ENCODE measurements around the gene DENND1A. TPM values are rescaled to one million over a fixed set of nuclear protein-coding genes. Genes with fewer than 3 reads are reported as not detected.
"Not testable (repeated sequence)": the region's sequence is repeated elsewhere in the genome, so short reads cannot be mapped to it uniquely, and the experiment has no call there.

The DENND1A gene
- polyA plus RNA-seq, 6 donors from 2014 or later: 4.0 to 9.5 (median 5.3) TPM

GRCh38 chr9:123408313-123409262 lies 521.3 kb downstream of the DENND1A start:
- peak overlapping the region in 3 of 6 donors; percentile 26 to 48 (median 44) for H3K27ac Mint-ChIP-seq
- H3K4me1 Mint-ChIP-seq: no peaks in the 10 kb centered on the region
- DNase-seq (no peak), ATAC-seq (ENCODE audit: low read depth in 2 of 2) (no peak)
- H3K4me3 Mint-ChIP-seq: no peak overlapping the region
- H3K27me3 Mint-ChIP-seq: no peaks in the 10 kb centered on the region
- H3K9me3 Mint-ChIP-seq: no peaks in the 10 kb centered on the region
- no peaks in the 10 kb centered on the region for H3K36me3 Mint-ChIP-seq

GRCh38 chr9:123407217-123407851 lies 522.6 kb downstream of the DENND1A start:
- peak overlapping the region in 1 of 6 donors; percentile 64 for H3K27ac Mint-ChIP-seq
- no peaks in the 10 kb centered on the region for H3K9me3 Mint-ChIP-seq
- H3K36me3 Mint-ChIP-seq: no peaks in the 10 kb centered on the region
- H3K4me3 Mint-ChIP-seq: no peak overlapping the region
- ATAC-seq (ENCODE audit: low read depth in 2 of 2): no peak
- no peaks in the 10 kb centered on the region for H3K27me3 Mint-ChIP-seq
- DNase-seq: no peak
- H3K4me1 Mint-ChIP-seq: no peaks in the 10 kb centered on the region

DNA sequence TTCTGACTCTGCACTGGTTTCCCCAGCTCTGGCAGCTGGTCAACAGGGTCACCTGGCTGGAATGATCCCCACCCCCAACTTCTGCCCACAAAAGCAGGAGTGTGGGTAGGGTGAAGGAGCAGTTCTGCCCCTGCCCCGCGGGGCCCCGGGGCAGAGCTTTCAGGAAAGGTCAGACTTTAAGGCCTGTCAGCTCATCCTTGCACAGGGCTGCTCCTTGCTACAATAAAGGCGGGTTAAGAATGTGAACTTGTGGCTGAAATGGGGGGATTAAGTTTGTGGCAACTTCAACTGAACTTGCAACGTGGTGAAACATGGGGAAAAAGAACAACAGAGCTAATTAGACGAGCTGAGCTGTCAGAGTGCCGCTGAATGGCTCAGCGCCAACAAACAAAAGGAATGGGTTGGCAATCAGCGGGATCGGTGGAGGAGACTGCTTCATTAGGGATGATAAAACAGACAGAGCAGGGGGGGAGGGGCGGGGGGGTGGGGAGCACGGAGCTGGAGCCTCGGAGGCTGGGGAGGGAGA lies 523.2 kb downstream of the DENND1A start:
- H3K4me1 Mint-ChIP-seq: no peaks in the 10 kb centered on the region
- DNase-seq (no peak), ATAC-seq (ENCODE audit: low read depth in 2 of 2) (no peak)
- H3K27me3 Mint-ChIP-seq: no peaks in the 10 kb centered on the region
- H3K4me3 Mint-ChIP-seq: no peak overlapping the region
- H3K27ac Mint-ChIP-seq: no peak overlapping the region
- H3K36me3 Mint-ChIP-seq: no peaks in the 10 kb centered on the region
- no peaks in the 10 kb centered on the region for H3K9me3 Mint-ChIP-seq

DNA sequence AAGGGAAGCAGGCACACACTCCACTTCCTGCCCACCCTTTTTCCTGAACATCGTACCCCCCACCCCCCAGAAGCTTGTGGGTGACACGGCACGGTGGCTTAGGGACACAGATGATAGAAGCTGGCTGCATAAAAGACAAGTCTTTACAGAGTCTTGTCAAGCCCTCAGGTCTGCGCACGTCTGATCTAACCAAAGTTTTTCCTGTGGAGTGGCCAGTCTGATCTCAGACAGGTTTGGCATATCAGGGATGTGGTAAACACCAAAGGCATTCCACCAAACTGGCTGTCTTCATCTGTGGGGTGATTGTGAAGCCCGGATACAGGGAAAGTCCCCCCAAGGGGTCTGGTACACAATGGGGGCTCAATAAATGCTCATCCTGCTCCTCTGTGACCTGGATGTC lies 523.9 kb downstream of the DENND1A start:
- H3K9me3 Mint-ChIP-seq: no peaks in the 10 kb centered on the region
- no peak overlapping the region for H3K27ac Mint-ChIP-seq
- no peaks in the 10 kb centered on the region for H3K27me3 Mint-ChIP-seq
- no peaks in the 10 kb centered on the region for H3K36me3 Mint-ChIP-seq
- H3K4me1 Mint-ChIP-seq: no peaks in the 10 kb centered on the region
- ATAC-seq (ENCODE audit: low read depth in 2 of 2): no peak
- DNase-seq: no peak
- H3K4me3 Mint-ChIP-seq: no peak overlapping the region

- no peak for DNase-seq
- Mint-ChIP-seq H3K27me3 (no peaks in the 10 kb centered on the region), H3K9me3 (no peaks in the 10 kb centered on the region), H3K4me3 (no peak overlapping the region), H3K4me1 (no peaks in the 10 kb centered on the region), H3K36me3 (no peaks in the 10 kb centered on the region), H3K27ac (no peak overlapping the region)
- ATAC-seq (ENCODE audit: low read depth in 2 of 2): no peak
Measured at GRCh38 chr9:123402981-123403509, 526.9 kb downstream of the DENND1A start.

DNA sequence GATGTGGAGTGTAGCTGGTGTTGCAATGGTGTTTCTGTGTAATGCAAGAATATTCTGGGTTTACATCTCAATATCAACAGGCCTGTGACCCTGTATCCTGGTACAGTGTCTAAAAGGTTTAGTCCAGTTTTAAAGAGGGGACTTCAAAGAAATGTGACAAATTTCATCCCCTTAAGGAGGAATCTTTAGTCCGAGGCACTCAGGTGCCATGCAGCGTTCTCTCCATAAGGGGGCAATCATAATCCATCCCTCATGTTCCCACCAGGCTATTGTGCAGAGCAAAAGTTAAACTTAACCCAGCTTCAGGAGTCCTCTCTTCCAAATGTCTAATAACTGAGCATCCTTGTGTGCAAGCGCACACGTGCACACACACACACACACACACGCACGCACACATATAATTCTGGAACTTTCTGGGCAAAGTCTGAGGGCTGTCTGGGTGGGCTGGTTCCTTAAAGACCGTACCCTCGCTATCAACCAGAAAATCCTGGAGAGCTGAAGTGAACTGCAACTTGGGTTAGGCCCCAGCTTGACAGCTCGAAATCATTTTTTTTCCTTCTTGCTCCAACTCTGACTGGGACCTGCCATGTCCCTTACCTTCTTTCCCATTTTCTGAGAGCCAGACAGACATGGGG lies 527.9 kb downstream of the DENND1A start:
- Mint-ChIP-seq H3K4me1 (no peaks in the 10 kb centered on the region), H3K27ac (no peak overlapping the region), H3K4me3 (no peak overlapping the region), H3K9me3 (no peaks in the 10 kb centered on the region), H3K36me3 (no peaks in the 10 kb centered on the region), H3K27me3 (no peaks in the 10 kb centered on the region)
- DNase-seq (no peak), ATAC-seq (ENCODE audit: low read depth in 2 of 2) (no peak)

- no peak overlapping the region for H3K27ac Mint-ChIP-seq
- ATAC-seq (ENCODE audit: low read depth in 2 of 2) (no peak), DNase-seq (no peak)
- no peaks in the 10 kb centered on the region for H3K9me3 Mint-ChIP-seq
- no peaks in the 10 kb centered on the region for H3K27me3 Mint-ChIP-seq
- no peaks in the 10 kb centered on the region for H3K36me3 Mint-ChIP-seq
- no peak overlapping the region for H3K4me3 Mint-ChIP-seq
- H3K4me1 Mint-ChIP-seq: no peaks in the 10 kb centered on the region
Measured at GRCh38 chr9:123400926-123401503, 528.9 kb downstream of the DENND1A start.

GRCh38 chr9:123399803-123400378 lies 530.0 kb downstream of the DENND1A start:
- Mint-ChIP-seq H3K27ac (no peak overlapping the region), H3K27me3 (no peaks in the 10 kb centered on the region), H3K4me3 (no peak overlapping the region), H3K4me1 (no peaks in the 10 kb centered on the region), H3K36me3 (no peaks in the 10 kb centered on the region), H3K9me3 (no peaks in the 10 kb centered on the region)
- DNase-seq: no peak
- no peak for ATAC-seq (ENCODE audit: low read depth in 2 of 2)

GRCh38 chr9:123398938-123399337 lies 531.0 kb downstream of the DENND1A start:
- not testable (repeated sequence) for H3K27me3 Mint-ChIP-seq; DNase-seq; H3K9me3 Mint-ChIP-seq; H3K4me1 Mint-ChIP-seq; H3K27ac Mint-ChIP-seq; ATAC-seq (ENCODE audit: low read depth in 2 of 2); H3K36me3 Mint-ChIP-seq; H3K4me3 Mint-ChIP-seq

- ATAC-seq (ENCODE audit: low read depth in 2 of 2) (no peak), DNase-seq (no peak)
- Mint-ChIP-seq H3K27ac (no peak overlapping the region), H3K4me3 (no peak overlapping the region), H3K9me3 (peaks cover 0 to 4% (median 0%) of the 10 kb centered on the region in 7 donors), H3K4me1 (no peaks in the 10 kb centered on the region), H3K27me3 (no peaks in the 10 kb centered on the region), H3K36me3 (no peaks in the 10 kb centered on the region)
Measured at GRCh38 chr9:123397975-123398374, 532.0 kb downstream of the DENND1A start.

DNA sequence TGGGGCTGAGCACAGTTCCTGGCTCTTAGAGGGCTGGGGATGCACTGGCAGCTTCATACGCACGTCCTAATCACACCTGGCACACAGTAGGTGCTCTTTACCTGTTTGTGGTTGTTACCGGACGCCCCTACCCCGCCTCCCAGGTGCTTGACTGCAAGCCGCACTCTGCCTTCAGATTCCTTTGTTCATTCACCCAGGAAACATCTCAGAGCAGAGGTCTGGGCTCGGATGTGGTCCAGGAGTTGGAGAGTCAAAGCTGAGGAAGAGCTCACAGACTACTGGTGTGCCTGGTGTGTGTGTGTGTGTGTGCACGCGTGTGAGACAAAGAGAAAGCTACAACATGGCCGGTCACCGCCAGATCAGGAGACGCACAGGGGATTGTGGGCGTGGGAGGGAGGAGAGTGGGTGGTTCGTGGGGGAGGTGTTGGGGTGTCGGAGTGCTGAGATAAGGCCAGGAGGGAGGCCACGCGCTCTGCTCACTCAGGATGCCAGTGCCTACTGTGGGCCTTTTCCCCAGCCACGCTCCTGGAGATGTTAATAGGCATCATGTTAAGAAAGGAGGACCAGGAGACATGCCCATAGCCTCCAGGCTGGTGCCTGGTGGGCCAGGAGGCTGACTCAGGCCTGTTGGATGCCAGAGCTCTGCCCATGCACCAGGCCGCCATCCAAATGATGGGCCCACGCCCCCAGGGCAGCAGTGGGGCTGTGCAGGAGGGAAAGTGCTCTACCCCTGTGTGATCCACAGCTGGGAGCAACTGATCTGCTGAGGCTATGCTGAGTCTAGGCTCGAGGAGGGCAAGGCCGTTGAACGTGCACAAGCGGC lies 534.0 kb downstream of the DENND1A start:
- no peak overlapping the region for H3K27ac Mint-ChIP-seq
- no peak overlapping the region for H3K4me3 Mint-ChIP-seq
- H3K4me1 Mint-ChIP-seq: no peaks in the 10 kb centered on the region
- no peaks in the 10 kb centered on the region for H3K36me3 Mint-ChIP-seq
- H3K9me3 Mint-ChIP-seq: peaks cover 0 to 4% (median 0%) of the 10 kb centered on the region in 7 donors
- no peak for DNase-seq
- no peak for ATAC-seq (ENCODE audit: low read depth in 2 of 2)
- H3K27me3 Mint-ChIP-seq: no peaks in the 10 kb centered on the region

DNA sequence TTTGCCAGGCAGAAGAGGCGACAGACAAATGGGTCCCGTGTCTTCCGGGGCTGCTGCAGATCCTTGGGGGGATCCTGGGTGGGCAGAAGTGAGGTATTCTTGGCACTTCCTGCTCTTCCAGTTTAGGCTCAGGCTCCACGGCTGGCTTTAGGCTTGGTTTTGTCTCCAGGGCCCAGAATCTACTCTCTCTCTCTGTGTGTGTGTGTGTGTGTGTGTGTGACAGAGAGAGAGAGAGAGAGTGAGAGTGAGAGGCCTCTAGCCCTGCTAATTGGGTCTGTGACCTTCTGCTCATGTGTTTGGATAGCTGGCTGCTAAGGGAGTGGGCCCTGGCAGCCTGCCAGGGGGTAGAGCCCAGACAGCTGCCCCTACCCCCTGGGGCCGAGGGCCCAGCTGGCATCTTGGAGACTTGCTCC lies 534.6 kb downstream of the DENND1A start:
- Mint-ChIP-seq H3K27me3 (no peaks in the 10 kb centered on the region), H3K27ac (no peak overlapping the region), H3K4me1 (no peaks in the 10 kb centered on the region), H3K36me3 (no peaks in the 10 kb centered on the region), H3K9me3 (peaks cover 0 to 4% (median 0%) of the 10 kb centered on the region in 7 donors), H3K4me3 (no peak overlapping the region)
- DNase-seq (no peak), ATAC-seq (ENCODE audit: low read depth in 2 of 2) (no peak)

Measured in naive B cell (primary cell).